H1 (cell line): ENCODE results near the gene TLR1. TPM values are rescaled to one million over a fixed set of nuclear protein-coding genes. Genes with fewer than 3 reads are reported as not detected.

Experiments used
- CEBPB ChIP-seq: IDR thresholded peaks from 2 replicates; pipeline ENCODE4 v1.6.1; 2012; ENCODE audit warnings: low read depth, low read length
- KDM4A ChIP-seq: IDR thresholded peaks from one replicate; pipeline ENCODE4 v1.7.1; 2012; ENCODE audit warnings: low read depth, mild to moderate bottlenecking, moderate library complexity, low read length, inconsistent platforms; ENCODE audit not compliant: severe bottlenecking
- POU5F1 ChIP-seq: IDR thresholded peaks from 2 replicates; pipeline ENCODE4 v1.6.1; 2011; ENCODE audit warnings: low read depth, mild to moderate bottlenecking, low read length, moderate library complexity
- polyA plus RNA-seq, 7 experiments: library from polyadenylated mRNA; depleted of rRNA in 3 of 7; stranded (reverse) in 5 of 7; unstranded in 2 of 7; fragments of >200 nt in 5 of 7; fragments of 200-250 nt in 2 of 7; gene quantifications; 1 replicate in 5 of 7; 2 replicates in 1 of 7; 4 replicates in 1 of 7; pipeline versions ENCODE4 v1.2.1 to v1.2.3, GENCODE V29; 2011 to 2013; ENCODE audit warnings: missing spikeins in 2 of 7, mixed read lengths in 2 of 7
- total RNA-seq: library from RNA; stranded (reverse); fragmentation: NEBNext Ultra II Directional; extraction: Animal tissue kit (Norgen Biotek cat#: 25700); gene quantifications from 2 replicates; pipeline ENCODE4 v1.2.1, GENCODE V29; 2021
- TF ChIP-seq, protein P1 (sequence below): fragments of 300-600 bp; sonication (generic); IDR thresholded peaks from 2 replicates; pipeline ENCODE4 v1.7.1; 2012; ENCODE audit warnings: low read length, moderate library complexity, mild to moderate bottlenecking, inconsistent platforms; ENCODE audit not compliant: insufficient replicate concordance
- TF ChIP-seq, protein P2 (sequence below): IDR thresholded peaks from 2 replicates; pipeline ENCODE4 v1.6.1; 2011; ENCODE audit warnings: low read length, improper control_type of control experiment
- TF ChIP-seq, protein P3 (sequence below), 3 experiments: IDR thresholded peaks; 1 replicate in 2 of 3; 2 replicates in 1 of 3; pipeline versions ENCODE4 v1.5.1 to v1.6.1; 2011; ENCODE audit warnings: low read length in 3 of 3, mild to moderate bottlenecking in 3 of 3, inconsistent platforms in 2 of 3, low read depth in 1 of 3, moderate library complexity in 1 of 3; ENCODE audit not compliant: insufficient read depth in 1 of 3; ENCODE audit errors: control extremely low read depth in 1 of 3

Gene TLR1
- total and polyA plus RNA-seq, 2 of the 8 experiments (the other 6 are each of a cell fraction or from before 2014, with no cell fraction given) = not detected

DNA sequence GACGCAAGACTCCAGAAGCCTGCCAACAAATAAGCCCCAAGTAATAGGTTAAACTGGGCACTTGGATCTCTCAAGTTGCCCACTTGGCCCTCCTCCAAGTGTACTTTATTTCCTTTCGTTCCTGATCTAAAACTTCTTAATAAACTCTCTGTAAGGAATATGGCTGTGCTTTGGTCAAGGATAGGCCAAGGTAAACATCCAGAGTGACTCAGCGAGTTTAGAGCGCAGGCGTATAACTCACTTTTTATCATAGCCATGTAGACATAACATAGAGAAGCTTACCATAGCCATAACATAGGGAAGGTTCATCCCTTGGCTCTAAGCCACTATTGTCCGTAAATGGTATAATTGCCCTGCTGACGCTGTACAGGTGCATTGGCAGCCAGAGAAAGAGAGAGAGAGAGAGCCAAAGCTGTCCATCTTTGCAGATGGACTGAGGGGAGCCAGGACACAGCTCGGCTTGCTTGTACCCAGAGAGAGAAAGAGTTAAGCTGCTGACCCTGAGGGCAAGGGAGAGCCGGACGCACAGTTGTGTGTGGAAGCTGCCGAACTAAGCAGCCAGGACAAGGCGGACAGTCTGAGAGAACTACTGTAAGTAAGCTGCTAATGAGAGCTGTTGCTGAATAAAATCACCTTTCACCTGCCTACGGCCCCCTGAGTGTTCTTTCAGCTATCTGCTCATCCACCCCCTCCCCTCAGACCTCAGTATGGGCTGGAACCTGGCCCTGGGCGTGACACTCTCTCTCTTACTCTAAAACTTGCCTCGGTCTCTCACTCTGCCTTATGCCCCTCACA is 1.8 kb downstream of the TLR1 start (continued):
- TF ChIP-seq, protein P1, sequence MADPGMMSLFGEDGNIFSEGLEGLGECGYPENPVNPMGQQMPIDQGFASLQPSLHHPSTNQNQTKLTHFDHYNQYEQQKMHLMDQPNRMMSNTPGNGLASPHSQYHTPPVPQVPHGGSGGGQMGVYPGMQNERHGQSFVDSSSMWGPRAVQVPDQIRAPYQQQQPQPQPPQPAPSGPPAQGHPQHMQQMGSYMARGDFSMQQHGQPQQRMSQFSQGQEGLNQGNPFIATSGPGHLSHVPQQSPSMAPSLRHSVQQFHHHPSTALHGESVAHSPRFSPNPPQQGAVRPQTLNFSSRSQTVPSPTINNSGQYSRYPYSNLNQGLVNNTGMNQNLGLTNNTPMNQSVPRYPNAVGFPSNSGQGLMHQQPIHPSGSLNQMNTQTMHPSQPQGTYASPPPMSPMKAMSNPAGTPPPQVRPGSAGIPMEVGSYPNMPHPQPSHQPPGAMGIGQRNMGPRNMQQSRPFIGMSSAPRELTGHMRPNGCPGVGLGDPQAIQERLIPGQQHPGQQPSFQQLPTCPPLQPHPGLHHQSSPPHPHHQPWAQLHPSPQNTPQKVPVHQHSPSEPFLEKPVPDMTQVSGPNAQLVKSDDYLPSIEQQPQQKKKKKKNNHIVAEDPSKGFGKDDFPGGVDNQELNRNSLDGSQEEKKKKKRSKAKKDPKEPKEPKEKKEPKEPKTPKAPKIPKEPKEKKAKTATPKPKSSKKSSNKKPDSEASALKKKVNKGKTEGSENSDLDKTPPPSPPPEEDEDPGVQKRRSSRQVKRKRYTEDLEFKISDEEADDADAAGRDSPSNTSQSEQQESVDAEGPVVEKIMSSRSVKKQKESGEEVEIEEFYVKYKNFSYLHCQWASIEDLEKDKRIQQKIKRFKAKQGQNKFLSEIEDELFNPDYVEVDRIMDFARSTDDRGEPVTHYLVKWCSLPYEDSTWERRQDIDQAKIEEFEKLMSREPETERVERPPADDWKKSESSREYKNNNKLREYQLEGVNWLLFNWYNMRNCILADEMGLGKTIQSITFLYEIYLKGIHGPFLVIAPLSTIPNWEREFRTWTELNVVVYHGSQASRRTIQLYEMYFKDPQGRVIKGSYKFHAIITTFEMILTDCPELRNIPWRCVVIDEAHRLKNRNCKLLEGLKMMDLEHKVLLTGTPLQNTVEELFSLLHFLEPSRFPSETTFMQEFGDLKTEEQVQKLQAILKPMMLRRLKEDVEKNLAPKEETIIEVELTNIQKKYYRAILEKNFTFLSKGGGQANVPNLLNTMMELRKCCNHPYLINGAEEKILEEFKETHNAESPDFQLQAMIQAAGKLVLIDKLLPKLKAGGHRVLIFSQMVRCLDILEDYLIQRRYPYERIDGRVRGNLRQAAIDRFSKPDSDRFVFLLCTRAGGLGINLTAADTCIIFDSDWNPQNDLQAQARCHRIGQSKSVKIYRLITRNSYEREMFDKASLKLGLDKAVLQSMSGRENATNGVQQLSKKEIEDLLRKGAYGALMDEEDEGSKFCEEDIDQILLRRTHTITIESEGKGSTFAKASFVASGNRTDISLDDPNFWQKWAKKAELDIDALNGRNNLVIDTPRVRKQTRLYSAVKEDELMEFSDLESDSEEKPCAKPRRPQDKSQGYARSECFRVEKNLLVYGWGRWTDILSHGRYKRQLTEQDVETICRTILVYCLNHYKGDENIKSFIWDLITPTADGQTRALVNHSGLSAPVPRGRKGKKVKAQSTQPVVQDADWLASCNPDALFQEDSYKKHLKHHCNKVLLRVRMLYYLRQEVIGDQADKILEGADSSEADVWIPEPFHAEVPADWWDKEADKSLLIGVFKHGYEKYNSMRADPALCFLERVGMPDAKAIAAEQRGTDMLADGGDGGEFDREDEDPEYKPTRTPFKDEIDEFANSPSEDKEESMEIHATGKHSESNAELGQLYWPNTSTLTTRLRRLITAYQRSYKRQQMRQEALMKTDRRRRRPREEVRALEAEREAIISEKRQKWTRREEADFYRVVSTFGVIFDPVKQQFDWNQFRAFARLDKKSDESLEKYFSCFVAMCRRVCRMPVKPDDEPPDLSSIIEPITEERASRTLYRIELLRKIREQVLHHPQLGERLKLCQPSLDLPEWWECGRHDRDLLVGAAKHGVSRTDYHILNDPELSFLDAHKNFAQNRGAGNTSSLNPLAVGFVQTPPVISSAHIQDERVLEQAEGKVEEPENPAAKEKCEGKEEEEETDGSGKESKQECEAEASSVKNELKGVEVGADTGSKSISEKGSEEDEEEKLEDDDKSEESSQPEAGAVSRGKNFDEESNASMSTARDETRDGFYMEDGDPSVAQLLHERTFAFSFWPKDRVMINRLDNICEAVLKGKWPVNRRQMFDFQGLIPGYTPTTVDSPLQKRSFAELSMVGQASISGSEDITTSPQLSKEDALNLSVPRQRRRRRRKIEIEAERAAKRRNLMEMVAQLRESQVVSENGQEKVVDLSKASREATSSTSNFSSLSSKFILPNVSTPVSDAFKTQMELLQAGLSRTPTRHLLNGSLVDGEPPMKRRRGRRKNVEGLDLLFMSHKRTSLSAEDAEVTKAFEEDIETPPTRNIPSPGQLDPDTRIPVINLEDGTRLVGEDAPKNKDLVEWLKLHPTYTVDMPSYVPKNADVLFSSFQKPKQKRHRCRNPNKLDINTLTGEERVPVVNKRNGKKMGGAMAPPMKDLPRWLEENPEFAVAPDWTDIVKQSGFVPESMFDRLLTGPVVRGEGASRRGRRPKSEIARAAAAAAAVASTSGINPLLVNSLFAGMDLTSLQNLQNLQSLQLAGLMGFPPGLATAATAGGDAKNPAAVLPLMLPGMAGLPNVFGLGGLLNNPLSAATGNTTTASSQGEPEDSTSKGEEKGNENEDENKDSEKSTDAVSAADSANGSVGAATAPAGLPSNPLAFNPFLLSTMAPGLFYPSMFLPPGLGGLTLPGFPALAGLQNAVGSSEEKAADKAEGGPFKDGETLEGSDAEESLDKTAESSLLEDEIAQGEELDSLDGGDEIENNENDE = no peak
- TF ChIP-seq, protein P2, sequence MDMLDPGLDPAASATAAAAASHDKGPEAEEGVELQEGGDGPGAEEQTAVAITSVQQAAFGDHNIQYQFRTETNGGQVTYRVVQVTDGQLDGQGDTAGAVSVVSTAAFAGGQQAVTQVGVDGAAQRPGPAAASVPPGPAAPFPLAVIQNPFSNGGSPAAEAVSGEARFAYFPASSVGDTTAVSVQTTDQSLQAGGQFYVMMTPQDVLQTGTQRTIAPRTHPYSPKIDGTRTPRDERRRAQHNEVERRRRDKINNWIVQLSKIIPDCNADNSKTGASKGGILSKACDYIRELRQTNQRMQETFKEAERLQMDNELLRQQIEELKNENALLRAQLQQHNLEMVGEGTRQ = no peak
- no peak for TF ChIP-seq CEBPB
- TF ChIP-seq, protein P3, sequence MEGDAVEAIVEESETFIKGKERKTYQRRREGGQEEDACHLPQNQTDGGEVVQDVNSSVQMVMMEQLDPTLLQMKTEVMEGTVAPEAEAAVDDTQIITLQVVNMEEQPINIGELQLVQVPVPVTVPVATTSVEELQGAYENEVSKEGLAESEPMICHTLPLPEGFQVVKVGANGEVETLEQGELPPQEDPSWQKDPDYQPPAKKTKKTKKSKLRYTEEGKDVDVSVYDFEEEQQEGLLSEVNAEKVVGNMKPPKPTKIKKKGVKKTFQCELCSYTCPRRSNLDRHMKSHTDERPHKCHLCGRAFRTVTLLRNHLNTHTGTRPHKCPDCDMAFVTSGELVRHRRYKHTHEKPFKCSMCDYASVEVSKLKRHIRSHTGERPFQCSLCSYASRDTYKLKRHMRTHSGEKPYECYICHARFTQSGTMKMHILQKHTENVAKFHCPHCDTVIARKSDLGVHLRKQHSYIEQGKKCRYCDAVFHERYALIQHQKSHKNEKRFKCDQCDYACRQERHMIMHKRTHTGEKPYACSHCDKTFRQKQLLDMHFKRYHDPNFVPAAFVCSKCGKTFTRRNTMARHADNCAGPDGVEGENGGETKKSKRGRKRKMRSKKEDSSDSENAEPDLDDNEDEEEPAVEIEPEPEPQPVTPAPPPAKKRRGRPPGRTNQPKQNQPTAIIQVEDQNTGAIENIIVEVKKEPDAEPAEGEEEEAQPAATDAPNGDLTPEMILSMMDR (IDR thresholded peaks at IDR 0.05; ENCODE audit: control extremely low read depth in 1 of 3, insufficient read depth in 1 of 3, low read depth in 1 of 3, low read length in 3 of 3) = no peak
- TF ChIP-seq KDM4A = no peak
- no peak for TF ChIP-seq POU5F1
